Panc1 (cell line): Measurements from ENCODE around the gene VAMP3. TPM values are rescaled to one million over a fixed set of nuclear protein-coding genes. Genes with fewer than 3 reads are reported as not detected.

Experiments used
- ATAC-seq: fragments of 200-7000 bp; cut with Tn5 transposase; 2 replicates; pipeline ENCODE4 v1.9.1; 2020; ENCODE audit warnings: mild to moderate bottlenecking, moderate library complexity
- BruUV-seq: library from RNA; stranded (reverse); fragments of 400-500 nt; replicated peaks from 2 replicates; lab custom pipeline; 2021; lab: Mats Ljungman, UMichigan
- CTCF ChIA-PET: fragments of 300-600 bp; sonication (Branson Sonifier 250); formaldehyde crosslinking; loops from one replicate; lab custom pipeline; 2022; ENCODE audit warnings: antibody characterized with exemption; lab: Charles Lee
- POLR2A ChIA-PET: fragments of 300-600 bp; sonication (Branson Sonifier 250); formaldehyde crosslinking; loops from one replicate; lab custom pipeline; 2022; ENCODE audit warnings: antibody characterized with exemption; lab: Charles Lee
- DNase-seq: peaks from one replicate; pipeline ENCODE4 v3.0.0-alpha.2; 2010; ENCODE audit warnings: low read depth, low spot score
- H3K27ac ChIP-seq: 2 replicates; pipeline ENCODE4 v1.5.1; 2011; ENCODE audit warnings: mild to moderate bottlenecking, low read length, inconsistent platforms
- H3K27me3 ChIP-seq: fragments of 200-500 bp; sonication (Bioruptor generic); 2 replicates; pipeline ENCODE4 v1.6.0; 2014; ENCODE audit warnings: low read length, inconsistent platforms; ENCODE audit not compliant: control insufficient read depth, insufficient read depth
- H3K36me3 ChIP-seq: fragments of 200-500 bp; sonication (Bioruptor generic); 2 replicates; pipeline ENCODE4 v1.5.1; 2014; ENCODE audit warnings: inconsistent platforms, mild to moderate bottlenecking, low read length, moderate library complexity; ENCODE audit not compliant: control insufficient read depth, insufficient read depth
- H3K4me1 ChIP-seq: 2 replicates; pipeline ENCODE4 v1.5.1; 2011; ENCODE audit warnings: inconsistent platforms, mild to moderate bottlenecking, low read length, moderate library complexity; ENCODE audit not compliant: control insufficient read depth, insufficient read depth
- H3K4me3 ChIP-seq, 2 experiments: 2 replicates each; pipeline ENCODE4 v1.5.1; 2011 to 2012; ENCODE audit warnings: low read depth in 2 of 2, low read length in 2 of 2, mild to moderate bottlenecking in 2 of 2, inconsistent platforms in 1 of 2, moderate library complexity in 1 of 2
- H3K9me3 ChIP-seq: fragments of 200-500 bp; sonication (Bioruptor generic); 2 replicates; pipeline ENCODE4 v1.5.1; 2014; ENCODE audit warnings: low read depth, mild to moderate bottlenecking, inconsistent platforms, low read length, moderate library complexity; ENCODE audit not compliant: control insufficient read depth, insufficient read depth
- CTCF ChIP-seq: fragments of 450-650 bp; IDR thresholded peaks from 2 replicates; pipeline ENCODE4 v1.5.1; 2017; ENCODE audit warnings: mild to moderate bottlenecking
- POLR2AphosphoS5 ChIP-seq: IDR thresholded peaks from 2 replicates; pipeline ENCODE4 v1.6.1; 2012; ENCODE audit warnings: mild to moderate bottlenecking, low read depth, low read length, moderate library complexity
- SIN3A ChIP-seq: IDR thresholded peaks from 2 replicates; pipeline ENCODE4 v1.6.1; 2012; ENCODE audit warnings: low read depth, mild to moderate bottlenecking, low read length, moderate library complexity, borderline replicate concordance; ENCODE audit not compliant: insufficient read depth
- TCF7L2 ChIP-seq: IDR thresholded peaks from 2 replicates; pipeline ENCODE4 v1.6.1; 2011; ENCODE audit warnings: mild to moderate bottlenecking, low read depth, low read length, inconsistent platforms
- in situ Hi-C: cut with HindIII; loops from 2 replicates; pipeline ENCODE4 v1.10.0; 2016; ENCODE audit warnings: low sequenced_read_pairs, low pct_unique_long_range_greater_than_20kb
- intact Hi-C: fragments of 100-400 bp; cut with micrococcal nuclease; formaldehyde crosslinking; loops from one replicate; pipeline ENCODE4 v1.10.0; 2022; ENCODE audit not compliant: unreplicated experiment
- total RNA-seq: library from RNA; stranded (reverse); gene quantifications from one replicate; pipeline ENCODE4 v1.2.1, GENCODE V29; 2021; ENCODE audit not compliant: unreplicated experiment
- TF ChIP-seq, protein P1 (sequence below), 2 experiments: IDR thresholded peaks; 2 replicates each; pipeline ENCODE4 v1.6.1; 2011 to 2012; ENCODE audit warnings: low read depth in 2 of 2, control low read depth in 1 of 2, low read length in 1 of 2, mild to moderate bottlenecking in 1 of 2, moderate library complexity in 1 of 2; ENCODE audit not compliant: insufficient read depth in 1 of 2

The VAMP3 gene
- total RNA-seq, 1 experiment from 2014 or later, result 106 TPM

- TF ChIP-seq, protein P1, sequence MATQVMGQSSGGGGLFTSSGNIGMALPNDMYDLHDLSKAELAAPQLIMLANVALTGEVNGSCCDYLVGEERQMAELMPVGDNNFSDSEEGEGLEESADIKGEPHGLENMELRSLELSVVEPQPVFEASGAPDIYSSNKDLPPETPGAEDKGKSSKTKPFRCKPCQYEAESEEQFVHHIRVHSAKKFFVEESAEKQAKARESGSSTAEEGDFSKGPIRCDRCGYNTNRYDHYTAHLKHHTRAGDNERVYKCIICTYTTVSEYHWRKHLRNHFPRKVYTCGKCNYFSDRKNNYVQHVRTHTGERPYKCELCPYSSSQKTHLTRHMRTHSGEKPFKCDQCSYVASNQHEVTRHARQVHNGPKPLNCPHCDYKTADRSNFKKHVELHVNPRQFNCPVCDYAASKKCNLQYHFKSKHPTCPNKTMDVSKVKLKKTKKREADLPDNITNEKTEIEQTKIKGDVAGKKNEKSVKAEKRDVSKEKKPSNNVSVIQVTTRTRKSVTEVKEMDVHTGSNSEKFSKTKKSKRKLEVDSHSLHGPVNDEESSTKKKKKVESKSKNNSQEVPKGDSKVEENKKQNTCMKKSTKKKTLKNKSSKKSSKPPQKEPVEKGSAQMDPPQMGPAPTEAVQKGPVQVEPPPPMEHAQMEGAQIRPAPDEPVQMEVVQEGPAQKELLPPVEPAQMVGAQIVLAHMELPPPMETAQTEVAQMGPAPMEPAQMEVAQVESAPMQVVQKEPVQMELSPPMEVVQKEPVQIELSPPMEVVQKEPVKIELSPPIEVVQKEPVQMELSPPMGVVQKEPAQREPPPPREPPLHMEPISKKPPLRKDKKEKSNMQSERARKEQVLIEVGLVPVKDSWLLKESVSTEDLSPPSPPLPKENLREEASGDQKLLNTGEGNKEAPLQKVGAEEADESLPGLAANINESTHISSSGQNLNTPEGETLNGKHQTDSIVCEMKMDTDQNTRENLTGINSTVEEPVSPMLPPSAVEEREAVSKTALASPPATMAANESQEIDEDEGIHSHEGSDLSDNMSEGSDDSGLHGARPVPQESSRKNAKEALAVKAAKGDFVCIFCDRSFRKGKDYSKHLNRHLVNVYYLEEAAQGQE (IDR thresholded peaks at IDR 0.05; ENCODE audit: insufficient read depth in 1 of 2, low read depth in 2 of 2, low read length in 1 of 2), result no peak
- TF ChIP-seq POLR2AphosphoS5, result no peak
- TF ChIP-seq SIN3A, result no peak
- no peak for TF ChIP-seq TCF7L2
- TF ChIP-seq CTCF, result no peak
- ATAC-seq (no peak), DNase-seq (no peak)
- POLR2A ChIA-PET, result no interaction called here
- H3K9me3 ChIP-seq, result no peaks in the 10 kb centered on the region
- H3K36me3 ChIP-seq, result peaks cover 18% of the 10 kb centered on the region
- peaks cover 16% of the 10 kb centered on the region for H3K4me1 ChIP-seq
- intact Hi-C loops, result no loop called here
- no TSS peak for BruUV-seq
- CTCF ChIA-PET, result no interaction called here
- in situ Hi-C loops, result no loop called here
- H3K27me3 ChIP-seq, result no peaks in the 10 kb centered on the region
- peak overlapping the region; percentile 83; the same call in 1 of the 2 replicates for H3K27ac ChIP-seq
- no peak overlapping the region for H3K4me3 ChIP-seq
These were observed 10.4 kb downstream of the VAMP3 start for GRCh38 chr1:7781501-7781900.

GRCh38 chr1:7781923-7782495 lies 10.9 kb downstream of the VAMP3 start:
- ChIA-PET CTCF (no interaction called here), POLR2A (no interaction called here)
- Histone ChIP-seq H3K4me1 (peaks cover 16% of the 10 kb centered on the region), H3K27ac (peak overlapping the region; percentile 83), H3K9me3 (no peaks in the 10 kb centered on the region), H3K27me3 (no peaks in the 10 kb centered on the region), H3K4me3 (peak overlapping the region; percentile 12 to 34), H3K36me3 (peaks cover 21% of the 10 kb centered on the region)
- no peak for ATAC-seq
- 0 out of 2 replicates have a peak, but pooled peaks have one; percentile 46 for TF ChIP-seq TCF7L2
- peak; percentile 19; the same call in 1 of the 2 replicates for TF ChIP-seq POLR2AphosphoS5
- TF ChIP-seq CTCF, result no peak
- no peak for TF ChIP-seq SIN3A
- no peak for DNase-seq
- intact Hi-C loops, result no loop called here
- in situ Hi-C loops, result no loop called here
- no TSS peak for BruUV-seq
